WTC11 (cell line): ENCODE results near the gene TXNDC2. TPM values are rescaled to one million over a fixed set of nuclear protein-coding genes. Genes with fewer than 3 reads are reported as not detected.
A peak's percentile ranks its signal among the peaks of the same experiment; 100 is the strongest.
"Not testable (repeated sequence)": the region's sequence is repeated elsewhere in the genome, so short reads cannot be mapped to it uniquely, and the experiment has no call there.

ENCODE experiments used
- ATAC-seq: fragments of 200-7000 bp; cut with Tn5 transposase; 2 replicates; pipeline ENCODE4 v1.10.0; 2021; ENCODE audit warnings: mild to moderate bottlenecking, moderate library complexity
- CTCF ChIA-PET: fragments of 300-600 bp; sonication (Branson Sonifier 250); formaldehyde crosslinking; loops from one replicate; lab custom pipeline; 2021; ENCODE audit warnings: antibody characterized with exemption; lab: Charles Lee
- POLR2A ChIA-PET: fragments of 350-600 bp; sonication (Branson Sonifier 250); formaldehyde crosslinking; loops from one replicate; lab custom pipeline; 2021; ENCODE audit warnings: antibody characterized with exemption; lab: Charles Lee
- DNase-seq: peaks from one replicate; pipeline ENCODE4 v3.0.0; 2021; ENCODE audit warnings: low spot score
- H3K27ac Mint-ChIP-seq: 2 replicates; pipeline ENCODE4 v1.8.0; 2021; ENCODE audit warnings: mixed read lengths
- H3K27me3 Mint-ChIP-seq: 2 replicates; pipeline ENCODE4 v1.8.0; 2021; ENCODE audit warnings: low read depth, mild to moderate bottlenecking, moderate library complexity, mixed read lengths
- H3K36me3 Mint-ChIP-seq: 2 replicates; pipeline ENCODE4 v1.8.0; 2021; ENCODE audit warnings: mixed read lengths
- H3K4me1 Mint-ChIP-seq: 2 replicates; pipeline ENCODE4 v1.8.0; 2022; ENCODE audit warnings: mixed read lengths
- H3K4me3 Mint-ChIP-seq: 2 replicates; pipeline ENCODE4 v1.8.0; 2021; ENCODE audit warnings: mild to moderate bottlenecking, moderate library complexity, mixed read lengths
- H3K9me3 Mint-ChIP-seq: 2 replicates; pipeline ENCODE4 v1.8.0; 2021; ENCODE audit warnings: mixed read lengths
- ATF1 ChIP-seq: sonication (generic); formaldehyde crosslinking; IDR thresholded peaks from 2 replicates; pipeline ENCODE4 v1.8.1; 2023; ENCODE audit warnings: mild to moderate bottlenecking, moderate library complexity, missing genetic modification reagents
- CBFB ChIP-seq: sonication (generic); formaldehyde crosslinking; IDR thresholded peaks from 2 replicates; pipeline ENCODE4 v1.8.1; 2022; ENCODE audit warnings: mild to moderate bottlenecking, low read depth, missing genetic modification reagents
- CREB1 ChIP-seq: sonication (generic); formaldehyde crosslinking; IDR thresholded peaks from 2 replicates; pipeline ENCODE4 v1.8.0; 2023; ENCODE audit warnings: mild to moderate bottlenecking, missing genetic modification reagents
- E2F1 ChIP-seq: sonication (generic); formaldehyde crosslinking; IDR thresholded peaks from 2 replicates; pipeline ENCODE4 v1.8.0; 2022; ENCODE audit warnings: mild to moderate bottlenecking, missing genetic modification reagents
- ELF4 ChIP-seq: sonication (generic); formaldehyde crosslinking; IDR thresholded peaks from 2 replicates; pipeline ENCODE4 v1.8.1; 2022; ENCODE audit warnings: low read depth, mild to moderate bottlenecking, moderate library complexity, missing genetic modification reagents
- JAZF1 ChIP-seq: fragments of 250-450 bp; sonication (Bioruptor Pico); IDR thresholded peaks from 2 replicates; pipeline ENCODE4 v1.9.0; 2021; ENCODE audit warnings: moderate library complexity, mild to moderate bottlenecking, inconsistent platforms
- MYBL2 ChIP-seq: sonication (generic); formaldehyde crosslinking; IDR thresholded peaks from 2 replicates; pipeline ENCODE4 v1.8.1; 2023; ENCODE audit warnings: mild to moderate bottlenecking, moderate library complexity, missing genetic modification reagents
- NFYB ChIP-seq: sonication (generic); formaldehyde crosslinking; conservative IDR thresholded peaks from 2 replicates; pipeline ENCODE4 v1.8.0; 2022; ENCODE audit warnings: low read depth, missing genetic modification reagents
- PRRX2 ChIP-seq: fragments of 250-450 bp; sonication (Bioruptor Pico); IDR thresholded peaks from 2 replicates; pipeline ENCODE4 v1.8.0; 2021; ENCODE audit warnings: mild to moderate bottlenecking
- RORB ChIP-seq: fragments of 250-450 bp; sonication (Bioruptor Pico); IDR thresholded peaks from 2 replicates; pipeline ENCODE4 v1.9.0; 2021; ENCODE audit warnings: mild to moderate bottlenecking
- SMAD4 ChIP-seq: sonication (generic); formaldehyde crosslinking; IDR thresholded peaks from 2 replicates; pipeline ENCODE4 v1.8.0; 2022; ENCODE audit warnings: mild to moderate bottlenecking, missing genetic modification reagents
- TCF7 ChIP-seq: sonication (generic); formaldehyde crosslinking; IDR thresholded peaks from 2 replicates; pipeline ENCODE4 v1.8.0; 2022; ENCODE audit warnings: mild to moderate bottlenecking, low read depth, missing genetic modification reagents, moderate library complexity
- ZBTB21 ChIP-seq: sonication (generic); formaldehyde crosslinking; IDR thresholded peaks from 2 replicates; pipeline ENCODE4 v1.8.1; 2023; ENCODE audit warnings: mild to moderate bottlenecking, missing genetic modification reagents, borderline replicate concordance
- ZNF423 ChIP-seq: fragments of 250-450 bp; sonication (Bioruptor Pico); IDR thresholded peaks from 2 replicates; pipeline ENCODE4 v2.1.2; 2022; ENCODE audit warnings: mild to moderate bottlenecking, moderate library complexity
- total RNA-seq: library from RNA; stranded (reverse); gene quantifications from 3 replicates; pipeline ENCODE4 v1.2.3, GENCODE V29; 2021
- TF ChIP-seq, protein P1 (sequence below): sonication (generic); formaldehyde crosslinking; conservative IDR thresholded peaks from 2 replicates; pipeline ENCODE4 v1.8.1; 2022; ENCODE audit warnings: mild to moderate bottlenecking, missing genetic modification reagents
- TF ChIP-seq, protein P2 (sequence below): sonication (generic); formaldehyde crosslinking; IDR thresholded peaks from 2 replicates; pipeline ENCODE4 v1.8.1; 2022; ENCODE audit warnings: mild to moderate bottlenecking, missing genetic modification reagents, moderate library complexity, borderline replicate concordance
- TF ChIP-seq, protein P3 (sequence below): sonication (generic); formaldehyde crosslinking; IDR thresholded peaks from 2 replicates; pipeline ENCODE4 v1.8.0; 2023; ENCODE audit warnings: missing genetic modification reagents, mild to moderate bottlenecking, borderline replicate concordance

The TXNDC2 gene
- total RNA-seq, 1 experiment from 2014 or later: 0.26 TPM

DNA sequence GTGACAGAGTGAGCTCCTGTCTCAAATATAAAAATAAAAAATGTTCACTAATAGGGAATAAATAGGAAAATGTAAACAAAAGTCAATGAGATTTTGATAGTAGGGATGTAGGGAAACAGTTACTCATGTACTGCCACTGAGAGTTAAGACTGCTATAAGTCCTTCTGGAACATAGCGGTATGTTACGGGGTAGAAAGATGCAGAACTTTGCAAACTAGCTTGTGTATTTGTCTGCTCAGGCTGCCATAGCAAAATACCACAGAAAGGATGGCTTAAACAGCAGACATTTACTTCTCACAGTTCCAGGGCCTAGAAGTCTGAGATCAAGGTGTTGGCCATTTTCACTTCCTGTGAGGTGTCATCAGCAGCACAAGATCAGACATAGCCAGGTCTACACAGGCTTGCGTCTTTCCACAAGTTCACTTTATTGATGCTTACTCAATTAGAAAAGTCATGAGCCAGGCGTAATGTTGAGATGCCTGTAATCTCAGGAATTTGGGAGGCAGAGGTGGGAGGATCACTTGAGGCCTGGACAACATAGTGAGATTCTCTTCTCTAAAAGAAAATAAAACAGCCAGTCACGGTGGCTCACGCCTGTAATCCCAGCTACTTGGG is 8.8 kb downstream of the TXNDC2 start:
- ATAC-seq (no peak), DNase-seq (no peak)
- H3K36me3 Mint-ChIP-seq: no peaks in the 10 kb centered on the region
- peaks cover 8% of the 10 kb centered on the region for H3K4me1 Mint-ChIP-seq
- no peak overlapping the region for H3K27ac Mint-ChIP-seq
- POLR2A ChIA-PET: no interaction called here
- CTCF ChIA-PET: no interaction called here
- no peaks in the 10 kb centered on the region for H3K9me3 Mint-ChIP-seq
- TF ChIP-seq SMAD4 (CRISPR knock-in tag) (no peak), TCF7 (CRISPR knock-in tag) (no peak), ELF4 (CRISPR knock-in tag) (no peak), CREB1 (CRISPR knock-in tag) (no peak), RORB (no peak), ZBTB21 (CRISPR knock-in tag) (no peak), MYBL2 (no peak), ATF1 (CRISPR knock-in tag) (no peak), PRRX2 (CRISPR knock-in tag) (no peak), JAZF1 (CRISPR knock-in tag) (no peak), E2F1 (CRISPR knock-in tag) (no peak), CBFB (CRISPR knock-in tag) (no peak)
- TF ChIP-seq, protein P1, sequence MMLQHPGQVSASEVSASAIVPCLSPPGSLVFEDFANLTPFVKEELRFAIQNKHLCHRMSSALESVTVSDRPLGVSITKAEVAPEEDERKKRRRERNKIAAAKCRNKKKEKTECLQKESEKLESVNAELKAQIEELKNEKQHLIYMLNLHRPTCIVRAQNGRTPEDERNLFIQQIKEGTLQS (CRISPR knock-in tag): no peak
- TF ChIP-seq, protein P2, sequence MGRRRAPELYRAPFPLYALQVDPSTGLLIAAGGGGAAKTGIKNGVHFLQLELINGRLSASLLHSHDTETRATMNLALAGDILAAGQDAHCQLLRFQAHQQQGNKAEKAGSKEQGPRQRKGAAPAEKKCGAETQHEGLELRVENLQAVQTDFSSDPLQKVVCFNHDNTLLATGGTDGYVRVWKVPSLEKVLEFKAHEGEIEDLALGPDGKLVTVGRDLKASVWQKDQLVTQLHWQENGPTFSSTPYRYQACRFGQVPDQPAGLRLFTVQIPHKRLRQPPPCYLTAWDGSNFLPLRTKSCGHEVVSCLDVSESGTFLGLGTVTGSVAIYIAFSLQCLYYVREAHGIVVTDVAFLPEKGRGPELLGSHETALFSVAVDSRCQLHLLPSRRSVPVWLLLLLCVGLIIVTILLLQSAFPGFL (CRISPR knock-in tag): no peak
- TF ChIP-seq, protein P3, sequence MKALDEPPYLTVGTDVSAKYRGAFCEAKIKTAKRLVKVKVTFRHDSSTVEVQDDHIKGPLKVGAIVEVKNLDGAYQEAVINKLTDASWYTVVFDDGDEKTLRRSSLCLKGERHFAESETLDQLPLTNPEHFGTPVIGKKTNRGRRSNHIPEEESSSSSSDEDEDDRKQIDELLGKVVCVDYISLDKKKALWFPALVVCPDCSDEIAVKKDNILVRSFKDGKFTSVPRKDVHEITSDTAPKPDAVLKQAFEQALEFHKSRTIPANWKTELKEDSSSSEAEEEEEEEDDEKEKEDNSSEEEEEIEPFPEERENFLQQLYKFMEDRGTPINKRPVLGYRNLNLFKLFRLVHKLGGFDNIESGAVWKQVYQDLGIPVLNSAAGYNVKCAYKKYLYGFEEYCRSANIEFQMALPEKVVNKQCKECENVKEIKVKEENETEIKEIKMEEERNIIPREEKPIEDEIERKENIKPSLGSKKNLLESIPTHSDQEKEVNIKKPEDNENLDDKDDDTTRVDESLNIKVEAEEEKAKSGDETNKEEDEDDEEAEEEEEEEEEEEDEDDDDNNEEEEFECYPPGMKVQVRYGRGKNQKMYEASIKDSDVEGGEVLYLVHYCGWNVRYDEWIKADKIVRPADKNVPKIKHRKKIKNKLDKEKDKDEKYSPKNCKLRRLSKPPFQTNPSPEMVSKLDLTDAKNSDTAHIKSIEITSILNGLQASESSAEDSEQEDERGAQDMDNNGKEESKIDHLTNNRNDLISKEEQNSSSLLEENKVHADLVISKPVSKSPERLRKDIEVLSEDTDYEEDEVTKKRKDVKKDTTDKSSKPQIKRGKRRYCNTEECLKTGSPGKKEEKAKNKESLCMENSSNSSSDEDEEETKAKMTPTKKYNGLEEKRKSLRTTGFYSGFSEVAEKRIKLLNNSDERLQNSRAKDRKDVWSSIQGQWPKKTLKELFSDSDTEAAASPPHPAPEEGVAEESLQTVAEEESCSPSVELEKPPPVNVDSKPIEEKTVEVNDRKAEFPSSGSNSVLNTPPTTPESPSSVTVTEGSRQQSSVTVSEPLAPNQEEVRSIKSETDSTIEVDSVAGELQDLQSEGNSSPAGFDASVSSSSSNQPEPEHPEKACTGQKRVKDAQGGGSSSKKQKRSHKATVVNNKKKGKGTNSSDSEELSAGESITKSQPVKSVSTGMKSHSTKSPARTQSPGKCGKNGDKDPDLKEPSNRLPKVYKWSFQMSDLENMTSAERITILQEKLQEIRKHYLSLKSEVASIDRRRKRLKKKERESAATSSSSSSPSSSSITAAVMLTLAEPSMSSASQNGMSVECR: no peak
- H3K27me3 Mint-ChIP-seq: no peaks in the 10 kb centered on the region
- no peak overlapping the region for H3K4me3 Mint-ChIP-seq

- ATAC-seq (peak; percentile 61), DNase-seq (no peak)
- H3K9me3 Mint-ChIP-seq: no peaks in the 10 kb centered on the region
- H3K27ac Mint-ChIP-seq: no peak overlapping the region
- ChIA-PET POLR2A (no interaction called here), CTCF (no interaction called here)
- no peak overlapping the region for H3K4me3 Mint-ChIP-seq
- H3K4me1 Mint-ChIP-seq: peaks cover 20% of the 10 kb centered on the region
- no peaks in the 10 kb centered on the region for H3K36me3 Mint-ChIP-seq
- H3K27me3 Mint-ChIP-seq: no peaks in the 10 kb centered on the region
- TF ChIP-seq ZNF423 (CRISPR knock-in tag) (no peak), NFYB (CRISPR knock-in tag) (peak; percentile 52)
Measured at GRCh38 chr18:9897129-9897528, 11.4 kb downstream of the TXNDC2 start.

DNA sequence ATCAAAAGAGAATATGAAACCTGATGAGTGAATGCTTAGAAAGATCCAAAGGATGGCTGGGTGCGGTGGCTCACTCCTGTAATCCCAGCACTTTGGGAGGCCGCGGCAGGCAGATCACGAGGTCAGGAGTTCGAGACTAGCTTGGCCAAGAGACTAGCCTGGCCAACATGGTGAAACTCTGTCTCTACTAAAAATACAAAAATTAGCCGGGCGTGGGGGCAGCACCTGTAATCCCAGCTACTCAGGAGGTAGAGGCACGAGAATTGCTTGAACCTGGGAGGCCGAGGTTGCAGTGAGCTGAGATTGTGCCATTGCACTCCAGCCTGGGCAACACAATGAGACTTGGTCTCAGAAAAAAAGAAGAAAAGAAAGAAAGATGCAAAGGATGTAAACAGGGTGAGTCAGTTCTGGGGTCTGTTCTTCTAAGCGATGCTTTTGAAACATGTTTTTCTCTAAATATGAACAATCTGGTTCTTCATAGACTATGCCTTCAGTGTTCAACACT is 12.1 kb downstream of the TXNDC2 start:
- H3K4me1 Mint-ChIP-seq: peaks cover 20% of the 10 kb centered on the region
- ATAC-seq, H3K36me3 Mint-ChIP-seq, H3K4me3 Mint-ChIP-seq, CTCF ChIA-PET, H3K27ac Mint-ChIP-seq, POLR2A ChIA-PET, H3K27me3 Mint-ChIP-seq, DNase-seq, H3K9me3 Mint-ChIP-seq: not testable (repeated sequence)
